HG02970 (cell line): ENCODE measurements around the gene HSF2BP.
A peak's percentile ranks its signal among the peaks of the same experiment; 100 is the strongest.
"Not testable (repeated sequence)": the region's sequence is repeated elsewhere in the genome, so short reads cannot be mapped to it uniquely, and the experiment has no call there.

Source experiments
- ATAC-seq: cut with Tn5 transposase; IDR thresholded peaks from one replicate; pipeline ENCODE4 v1.9.1; 2021; ENCODE audit warnings: mild to moderate bottlenecking, moderate library complexity, moderate number of reproducible peaks; ENCODE audit not compliant: unreplicated experiment, low FRiP score

Gene HSF2BP

GRCh38 chr21:43659136-43660000 is at the start of gene HSF2BP, which contains the start of gene RRP1B:
Gene HSF2BP (minus strand): TSS chr21:43659488. CDS start chr21:43658096, 1,392 bp downstream.
Gene RRP1B (plus strand): TSS chr21:43659560. CDS start chr21:43659665, 105 bp downstream.
- peak; percentile 83 for ATAC-seq

DNA sequence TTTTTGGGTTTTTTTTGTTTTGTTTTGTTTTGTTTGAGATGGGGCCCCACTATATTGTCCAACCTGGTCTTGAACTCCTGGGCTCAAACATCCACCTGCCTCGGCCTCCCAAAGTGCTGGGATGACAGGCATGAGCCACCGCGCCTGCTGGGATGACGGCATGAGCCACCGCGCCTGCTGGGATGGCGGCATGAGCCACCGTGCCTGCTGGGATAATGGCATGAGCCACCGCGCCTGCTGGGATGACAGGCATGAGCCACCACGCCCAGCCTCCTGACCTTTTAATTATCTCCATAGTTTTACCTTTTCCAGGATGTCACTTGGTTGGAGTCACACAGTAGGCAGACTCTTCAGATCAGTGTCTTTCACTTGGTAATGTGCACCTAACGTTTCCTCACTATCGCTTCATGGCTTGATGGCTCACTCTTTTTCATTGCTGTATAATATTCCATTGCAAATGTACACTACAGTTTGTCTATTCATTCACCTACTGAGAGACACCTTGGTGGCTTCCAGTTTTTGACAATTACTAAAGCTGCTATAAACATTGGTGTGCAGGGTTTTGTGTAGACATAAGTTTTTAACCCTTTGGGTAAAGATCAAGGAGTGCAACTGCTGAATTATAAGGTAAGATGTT is 49.6 kb upstream of the HSF2BP start:
- no peak for ATAC-seq

DNA sequence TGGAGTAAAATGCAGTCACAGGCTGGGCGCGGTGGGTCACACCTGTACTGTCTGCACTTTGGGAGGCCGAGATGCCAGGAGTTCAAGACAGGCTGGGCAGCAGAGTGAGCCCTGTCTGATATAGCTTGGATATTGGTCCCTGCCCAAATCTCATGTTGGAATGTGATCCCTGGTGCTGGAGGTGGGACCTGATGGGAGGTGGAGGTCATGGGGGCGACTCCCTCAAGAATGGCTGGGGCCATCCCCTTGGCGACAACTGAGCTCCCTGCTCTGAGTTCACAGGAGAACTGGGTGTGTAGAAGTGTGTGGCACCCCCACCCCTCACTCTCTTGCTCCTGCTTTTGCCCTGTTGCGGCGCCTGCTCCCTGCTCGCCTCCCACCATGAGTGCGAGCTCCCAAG is 48.2 kb upstream of the HSF2BP start:
- ATAC-seq = no peak

DNA sequence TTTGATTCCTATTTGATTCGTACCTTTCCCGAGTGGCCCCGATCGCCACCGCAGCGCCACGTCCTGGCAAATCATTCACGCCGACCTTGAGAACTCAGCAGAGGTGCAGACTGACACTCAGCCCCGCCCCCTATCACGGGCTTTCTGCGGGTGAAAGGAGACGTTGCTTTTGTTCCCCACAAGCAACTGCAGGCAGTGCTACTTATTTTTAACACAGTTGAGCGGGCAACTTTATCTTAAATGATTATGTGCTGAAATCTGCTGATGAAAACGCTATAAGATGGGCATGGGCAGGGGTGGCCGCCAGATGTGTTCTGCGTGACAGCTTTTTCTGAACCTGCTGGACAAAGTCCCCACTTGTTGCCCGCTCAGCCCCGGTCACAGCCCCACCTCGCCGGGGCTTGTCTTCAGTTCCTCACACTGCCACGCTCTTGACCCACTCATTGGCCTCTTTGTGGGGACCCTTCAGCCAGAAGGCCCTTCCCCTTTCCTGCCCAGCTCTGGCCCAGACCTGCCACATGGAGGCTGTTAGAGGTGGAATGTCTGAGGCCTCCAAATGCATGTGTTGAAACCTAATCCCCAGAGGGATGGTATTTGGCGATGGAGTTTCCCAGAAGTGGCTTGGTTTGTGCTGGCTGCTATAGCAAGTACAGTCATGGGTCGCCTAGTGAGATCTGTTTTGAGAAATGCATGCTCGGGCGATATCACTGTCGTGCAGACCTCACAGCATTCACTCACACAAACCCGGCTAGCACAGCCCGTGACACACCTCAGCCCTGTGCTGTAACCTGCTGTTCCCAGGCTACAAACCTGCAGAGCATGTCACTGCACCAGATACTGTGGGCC is 44.0 kb upstream of the HSF2BP start:
- no peak for ATAC-seq

- no peak for ATAC-seq
These were observed 43.4 kb upstream of the HSF2BP start for GRCh38 chr21:43702785-43703034.

DNA sequence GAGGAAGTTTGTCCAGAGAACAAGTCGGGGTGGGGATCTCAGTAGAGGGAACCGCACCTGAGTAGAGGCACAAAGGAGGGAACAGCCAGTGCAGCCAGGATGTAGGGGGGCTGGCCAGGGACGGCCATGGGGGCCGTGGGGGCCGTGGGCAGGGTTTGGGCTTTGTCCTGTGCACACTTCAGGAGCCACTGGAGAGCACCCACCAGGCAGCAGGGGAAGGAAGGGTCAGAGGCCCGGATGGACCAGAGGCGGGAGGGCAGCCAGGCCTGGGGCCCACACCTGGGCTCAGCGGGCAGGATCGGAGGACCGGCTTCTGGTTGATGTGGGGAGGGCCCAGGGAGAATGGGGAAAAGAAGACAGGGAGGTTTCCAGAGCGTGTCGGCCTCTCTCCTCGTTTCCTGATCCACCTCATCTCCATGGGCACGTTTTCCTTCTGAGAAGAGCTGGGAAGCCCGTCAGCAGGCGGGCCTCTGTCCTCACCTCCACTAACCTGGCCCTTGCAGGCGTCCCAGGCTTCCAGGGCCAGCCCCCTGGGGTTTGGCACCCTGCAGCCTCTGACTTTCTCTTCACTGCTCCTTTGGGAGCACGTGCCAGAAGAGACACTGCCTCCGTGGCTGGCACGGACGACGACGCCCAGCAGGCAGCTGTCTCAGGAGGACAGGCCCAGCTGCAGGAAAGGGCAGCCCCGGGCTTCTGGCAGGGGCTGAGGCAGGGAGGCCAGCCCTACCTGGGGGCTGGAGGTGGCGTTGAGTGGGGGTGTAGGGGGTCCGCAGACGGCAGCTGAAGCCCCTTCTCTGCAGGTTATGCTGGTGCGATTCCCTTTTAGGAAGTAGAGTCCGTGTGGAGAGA is 42.9 kb upstream of the HSF2BP start:
- no peak for ATAC-seq

DNA sequence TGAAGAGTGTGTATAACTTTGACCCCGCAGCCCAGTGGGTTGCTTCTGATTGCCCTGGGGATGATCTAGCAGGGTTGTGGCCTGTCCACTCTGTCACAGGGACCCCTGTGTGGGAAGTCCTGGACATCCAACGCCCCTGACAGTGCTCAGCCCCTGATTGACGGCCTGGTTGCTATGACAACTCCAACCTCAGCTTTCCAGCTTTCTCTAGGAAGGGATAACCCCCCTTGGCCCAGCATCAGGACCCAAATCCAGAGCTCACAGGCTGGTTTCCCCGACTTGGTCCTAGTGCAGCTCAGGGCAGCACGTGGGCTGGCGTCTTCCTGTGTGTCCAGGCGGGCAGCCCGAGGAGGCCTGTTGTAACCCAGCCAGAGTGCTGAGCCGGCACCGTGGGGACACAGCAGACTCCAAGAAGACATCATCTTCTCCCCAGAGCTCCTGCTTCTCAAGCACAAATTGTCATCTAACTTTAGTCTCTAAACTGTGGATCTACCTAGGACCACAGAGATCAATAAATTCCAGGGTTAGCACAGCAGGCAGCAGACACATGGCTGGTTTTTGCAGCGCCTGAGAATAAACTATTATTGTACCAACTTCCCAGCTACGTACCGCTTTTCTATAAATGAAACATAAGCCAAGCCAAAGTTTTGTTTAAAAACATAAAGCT is 40.8 kb upstream of the HSF2BP start:
- ATAC-seq = no peak

DNA sequence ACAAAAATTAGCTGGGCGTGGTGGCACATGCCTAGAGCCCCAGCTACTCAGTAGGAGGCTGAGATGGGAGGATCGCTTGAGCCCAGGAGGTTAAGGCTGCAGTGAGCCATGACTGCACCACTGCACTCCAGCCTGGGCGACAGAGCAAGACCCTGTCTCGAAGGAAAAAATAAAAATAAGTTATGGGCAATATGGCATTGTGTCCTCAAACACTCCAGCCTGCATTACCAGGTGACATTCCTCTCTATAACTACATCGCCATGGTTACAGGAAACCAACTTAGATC is 40.1 kb upstream of the HSF2BP start:
- ATAC-seq = not testable (repeated sequence)

GRCh38 chr21:43697758-43698643 is 38.7 kb upstream of the HSF2BP start:
- ATAC-seq = no peak

GRCh38 chr21:43696214-43696613 is 36.9 kb upstream of the HSF2BP start:
- ATAC-seq = no peak

- ATAC-seq = no peak
These were observed 35.3 kb upstream of the HSF2BP start for GRCh38 chr21:43694437-43695079.

GRCh38 chr21:43693981-43694380 is 34.7 kb upstream of the HSF2BP start:
- no peak for ATAC-seq

- ATAC-seq = no peak
These were observed 33.7 kb upstream of the HSF2BP start for GRCh38 chr21:43692949-43693348.

- ATAC-seq = no peak
These were observed 32.5 kb upstream of the HSF2BP start for GRCh38 chr21:43691801-43692200.

- no peak for ATAC-seq
These were observed 32.0 kb upstream of the HSF2BP start for GRCh38 chr21:43691086-43691795.

DNA sequence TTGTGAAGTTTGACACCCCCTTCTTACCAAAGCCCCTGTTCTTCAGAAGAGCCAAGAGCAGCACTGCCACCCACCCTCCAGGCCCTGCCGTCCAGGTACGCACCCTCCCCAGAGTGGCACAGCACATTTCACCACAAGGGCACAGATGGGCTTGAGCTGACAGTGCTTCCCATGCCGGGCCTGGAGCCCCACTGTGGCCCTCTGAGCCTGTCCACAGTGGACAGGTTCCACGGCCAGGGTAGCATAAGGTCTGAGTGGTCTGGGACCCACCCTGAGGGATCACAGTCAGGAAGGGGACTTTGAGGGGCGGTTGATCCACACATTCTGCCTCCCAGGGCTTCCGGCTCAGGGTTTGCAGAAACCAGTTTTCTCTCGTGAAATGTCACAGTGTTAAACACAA is 31.1 kb upstream of the HSF2BP start:
- ATAC-seq = no peak

- ATAC-seq = no peak
These were observed 30.5 kb upstream of the HSF2BP start for GRCh38 chr21:43689556-43690337.
